K562 (cell line): ENCODE measurements around the gene PGF. TPM values are rescaled to one million over a fixed set of nuclear protein-coding genes. Genes with fewer than 3 reads are reported as not detected.

Experiments used
- CHD1 ChIP-seq: fragments of 200-600 bp; sonication (generic); IDR thresholded peaks from one replicate; pipeline ENCODE4 v1.6.1; 2012; ENCODE audit warnings: mild to moderate bottlenecking, moderate library complexity, low read length, inconsistent platforms
- KAT7 ChIP-seq: sonication (generic); formaldehyde crosslinking; IDR thresholded peaks from 2 replicates; pipeline ENCODE4 v1.8.0; 2022; ENCODE audit warnings: missing genetic modification reagents, mild to moderate bottlenecking, borderline replicate concordance
- ZNF445 ChIP-seq: fragments of 250-450 bp; sonication (Bioruptor Pico); IDR thresholded peaks from 2 replicates; pipeline ENCODE4 v1.4.0; 2020; ENCODE audit warnings: low read depth, mild to moderate bottlenecking, moderate library complexity
- polyA plus RNA-seq, 8 experiments: library from polyadenylated mRNA; depleted of rRNA in 4 of 8; stranded (reverse) in 5 of 8; unstranded in 3 of 8; fragments of >200 nt; fragmentation: Nextera tagmentation in 2 of 8; fragmentation: Illumina TruSeq in 1 of 8; extraction: Ambion mirVana in 2 of 8; extraction: Trizol in 1 of 8; gene quantifications; 2 replicates each; pipeline versions ENCODE4 v1.2.1 to v1.2.3, GENCODE V29; 2011 to 2014; ENCODE audit warnings: inconsistent platforms in 1 of 8, missing spikeins in 1 of 8
- total RNA-seq, 7 experiments: library from RNA; depleted of rRNA in 6 of 7; stranded (reverse); fragments of >200 nt in 6 of 7; fragmentation: Illumina TruSeq in 2 of 7; extraction: Trizol in 2 of 7; gene quantifications; 2 replicates each; pipeline versions ENCODE4 v1.2.1 to v1.2.3, GENCODE V29; 2011 to 2021; ENCODE audit warnings: low replicate concordance in 1 of 7
- TF ChIP-seq, protein P1 (sequence below): sonication (generic); formaldehyde crosslinking; IDR thresholded peaks from 2 replicates; pipeline ENCODE4 v1.8.0; 2022; ENCODE audit warnings: mild to moderate bottlenecking, missing genetic modification reagents

PGF gene
- total and polyA plus RNA-seq, 9 of the 15 experiments (the other 6 are each of a cell fraction or from before 2014, with no cell fraction given), result 0.04 to 0.44 (median 0.18) TPM

DNA sequence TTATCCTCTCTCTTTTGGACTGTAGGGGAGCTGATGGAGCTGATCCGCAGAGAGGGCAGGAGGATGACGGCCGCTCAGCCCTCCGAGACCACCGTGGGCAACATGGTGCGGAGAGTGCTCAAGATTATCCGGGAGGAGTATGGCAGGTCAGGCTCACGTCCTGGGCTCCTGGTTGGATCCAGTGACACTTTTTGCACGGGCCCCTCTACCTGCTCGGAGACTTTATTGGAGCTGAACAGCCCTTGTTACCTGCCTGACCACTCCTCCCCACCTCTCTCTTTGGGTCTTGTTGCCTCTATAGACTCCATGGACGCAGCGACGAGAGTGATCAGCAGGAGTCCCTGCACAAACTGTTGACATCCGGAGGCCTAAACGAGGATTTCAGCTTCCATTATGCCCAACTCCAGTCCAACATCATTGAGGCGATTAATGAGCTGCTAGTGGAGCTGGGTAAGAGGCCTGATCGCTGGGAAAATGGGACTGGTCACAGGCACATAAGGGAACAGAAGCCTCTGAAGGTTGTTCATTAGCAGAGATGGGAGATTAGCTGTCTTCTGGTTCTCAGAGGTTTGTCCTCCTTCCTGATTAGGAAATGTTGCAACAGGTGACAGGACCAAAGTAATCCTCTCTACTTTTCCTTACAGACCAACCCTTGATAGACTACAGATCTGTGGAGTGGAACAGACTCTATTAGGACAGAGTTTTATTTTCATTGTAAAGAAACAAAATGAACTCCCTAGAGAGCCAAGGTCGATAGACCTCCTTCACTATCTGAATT lies 48.0 kb upstream of the PGF start (continued):
- TF ChIP-seq, protein P1, sequence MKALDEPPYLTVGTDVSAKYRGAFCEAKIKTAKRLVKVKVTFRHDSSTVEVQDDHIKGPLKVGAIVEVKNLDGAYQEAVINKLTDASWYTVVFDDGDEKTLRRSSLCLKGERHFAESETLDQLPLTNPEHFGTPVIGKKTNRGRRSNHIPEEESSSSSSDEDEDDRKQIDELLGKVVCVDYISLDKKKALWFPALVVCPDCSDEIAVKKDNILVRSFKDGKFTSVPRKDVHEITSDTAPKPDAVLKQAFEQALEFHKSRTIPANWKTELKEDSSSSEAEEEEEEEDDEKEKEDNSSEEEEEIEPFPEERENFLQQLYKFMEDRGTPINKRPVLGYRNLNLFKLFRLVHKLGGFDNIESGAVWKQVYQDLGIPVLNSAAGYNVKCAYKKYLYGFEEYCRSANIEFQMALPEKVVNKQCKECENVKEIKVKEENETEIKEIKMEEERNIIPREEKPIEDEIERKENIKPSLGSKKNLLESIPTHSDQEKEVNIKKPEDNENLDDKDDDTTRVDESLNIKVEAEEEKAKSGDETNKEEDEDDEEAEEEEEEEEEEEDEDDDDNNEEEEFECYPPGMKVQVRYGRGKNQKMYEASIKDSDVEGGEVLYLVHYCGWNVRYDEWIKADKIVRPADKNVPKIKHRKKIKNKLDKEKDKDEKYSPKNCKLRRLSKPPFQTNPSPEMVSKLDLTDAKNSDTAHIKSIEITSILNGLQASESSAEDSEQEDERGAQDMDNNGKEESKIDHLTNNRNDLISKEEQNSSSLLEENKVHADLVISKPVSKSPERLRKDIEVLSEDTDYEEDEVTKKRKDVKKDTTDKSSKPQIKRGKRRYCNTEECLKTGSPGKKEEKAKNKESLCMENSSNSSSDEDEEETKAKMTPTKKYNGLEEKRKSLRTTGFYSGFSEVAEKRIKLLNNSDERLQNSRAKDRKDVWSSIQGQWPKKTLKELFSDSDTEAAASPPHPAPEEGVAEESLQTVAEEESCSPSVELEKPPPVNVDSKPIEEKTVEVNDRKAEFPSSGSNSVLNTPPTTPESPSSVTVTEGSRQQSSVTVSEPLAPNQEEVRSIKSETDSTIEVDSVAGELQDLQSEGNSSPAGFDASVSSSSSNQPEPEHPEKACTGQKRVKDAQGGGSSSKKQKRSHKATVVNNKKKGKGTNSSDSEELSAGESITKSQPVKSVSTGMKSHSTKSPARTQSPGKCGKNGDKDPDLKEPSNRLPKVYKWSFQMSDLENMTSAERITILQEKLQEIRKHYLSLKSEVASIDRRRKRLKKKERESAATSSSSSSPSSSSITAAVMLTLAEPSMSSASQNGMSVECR (CRISPR knock-in tag), result 0 out of 2 replicates have a peak, but pooled peaks have one; percentile 36
- no peak for TF ChIP-seq ZNF445
- TF ChIP-seq CHD1, result peak; percentile 56
- TF ChIP-seq KAT7 (CRISPR knock-in tag), result no peak
